ENCODE measurements around the gene FBXW7. TPM values are rescaled to one million over a fixed set of nuclear protein-coding genes. Genes with fewer than 3 reads are reported as not detected.

FBXW7 gene
- total and polyA plus RNA-seq, 2 donors (not counting 1 experiment from before 2014, with no cell fraction given) = 23.0 to 125 TPM

GRCh38 chr4:152281822-152282221, 254.1 kb downstream of the FBXW7 start:
- no peak overlapping the region for H2AFZ ChIP-seq (ENCODE audit: insufficient read depth, low read depth, low read length, poor library complexity, severe bottlenecking)
- no peaks in the 10 kb centered on the region for H3K4me1 ChIP-seq (ENCODE audit: control insufficient read depth in 2 of 2, insufficient read depth in 2 of 2, low read length in 2 of 2)
- H3K4me3 ChIP-seq (ENCODE audit: control extremely low read depth in 1 of 5, extremely low read depth in 1 of 5, insufficient read depth in 1 of 5, low read depth in 2 of 5, low read length in 4 of 5) = no peak overlapping the region
- no peak overlapping the region for H3K27ac ChIP-seq (ENCODE audit: low read length in 2 of 2)
- no peak overlapping the region for H3K9ac ChIP-seq (ENCODE audit: low read length)
- TF ChIP-seq EZH2 (IDR thresholded peaks at IDR 0.05; ENCODE audit: borderline replicate concordance, insufficient read depth, low read depth, low read length, poor library complexity, severe bottlenecking) = no peak
- TF ChIP-seq, protein P1, sequence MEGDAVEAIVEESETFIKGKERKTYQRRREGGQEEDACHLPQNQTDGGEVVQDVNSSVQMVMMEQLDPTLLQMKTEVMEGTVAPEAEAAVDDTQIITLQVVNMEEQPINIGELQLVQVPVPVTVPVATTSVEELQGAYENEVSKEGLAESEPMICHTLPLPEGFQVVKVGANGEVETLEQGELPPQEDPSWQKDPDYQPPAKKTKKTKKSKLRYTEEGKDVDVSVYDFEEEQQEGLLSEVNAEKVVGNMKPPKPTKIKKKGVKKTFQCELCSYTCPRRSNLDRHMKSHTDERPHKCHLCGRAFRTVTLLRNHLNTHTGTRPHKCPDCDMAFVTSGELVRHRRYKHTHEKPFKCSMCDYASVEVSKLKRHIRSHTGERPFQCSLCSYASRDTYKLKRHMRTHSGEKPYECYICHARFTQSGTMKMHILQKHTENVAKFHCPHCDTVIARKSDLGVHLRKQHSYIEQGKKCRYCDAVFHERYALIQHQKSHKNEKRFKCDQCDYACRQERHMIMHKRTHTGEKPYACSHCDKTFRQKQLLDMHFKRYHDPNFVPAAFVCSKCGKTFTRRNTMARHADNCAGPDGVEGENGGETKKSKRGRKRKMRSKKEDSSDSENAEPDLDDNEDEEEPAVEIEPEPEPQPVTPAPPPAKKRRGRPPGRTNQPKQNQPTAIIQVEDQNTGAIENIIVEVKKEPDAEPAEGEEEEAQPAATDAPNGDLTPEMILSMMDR (IDR thresholded peaks at IDR 0.05) = no peak
- H3K4me2 ChIP-seq (replicated peaks; ENCODE audit: low read depth, low read length, poor library complexity, severe bottlenecking) = no peak overlapping the region
- no peaks in the 10 kb centered on the region for H4K20me1 ChIP-seq (ENCODE audit: control insufficient read depth, insufficient read depth, low read length, poor library complexity, severe bottlenecking)
- ChIA-PET CTCF (no interaction called here), POLR2A (no interaction called here)
- H3K27me3 ChIP-seq (replicated peaks in 1 of 4; ENCODE audit: control extremely low read depth in 1 of 4, control insufficient read depth in 3 of 4, insufficient read depth in 4 of 4, low read length in 3 of 4) = no peaks in the 10 kb centered on the region
- Mint-ChIP-seq H3K27me3 (peaks cover 2% of the 10 kb centered on the region), H3K27ac (no peak overlapping the region), H3K9me3 (ENCODE audit: insufficient read depth) (no peaks in the 10 kb centered on the region), H3K4me1 (no peaks in the 10 kb centered on the region), H3K4me3 (no peak overlapping the region)
- WGBS (ENCODE audit: insufficient coverage) = 77% methylated on average over 5 of the region's 6 CpGs
- H3K36me3 ChIP-seq (replicated peaks in 1 of 2; ENCODE audit: control extremely low read depth in 1 of 2, control insufficient read depth in 1 of 2, extremely low read depth in 1 of 2, insufficient read depth in 2 of 2, low read length in 1 of 2) = no peaks in the 10 kb centered on the region
- peaks cover 0 to 3% (median 0%) of the 10 kb centered on the region in 3 donors for H3K9me3 ChIP-seq (ENCODE audit: control extremely low read depth in 1 of 3, control insufficient read depth in 2 of 3, insufficient read depth in 1 of 3, low read length in 2 of 3)
- H3K79me2 ChIP-seq (ENCODE audit: control insufficient read depth, insufficient read depth, low read length) = no peaks in the 10 kb centered on the region
- no peak for DNase-seq
- ATAC-seq (ENCODE audit: low read depth) = no peak
- intact Hi-C loops (cut with micrococcal nuclease) = no loop called here

- Mint-ChIP-seq H3K4me3 (no peak overlapping the region), H3K4me1 (no peaks in the 10 kb centered on the region), H3K27me3 (peaks cover 7% of the 10 kb centered on the region), H3K27ac (no peak overlapping the region), H3K9me3 (ENCODE audit: insufficient read depth) (no peaks in the 10 kb centered on the region)
- Histone ChIP-seq H3K27me3 (replicated peaks in 1 of 4; ENCODE audit: control extremely low read depth in 1 of 4, control insufficient read depth in 3 of 4, insufficient read depth in 4 of 4, low read length in 3 of 4) (no peaks in the 10 kb centered on the region), H2AFZ (ENCODE audit: insufficient read depth, low read depth, low read length, poor library complexity, severe bottlenecking) (no peak overlapping the region), H3K36me3 (replicated peaks in 1 of 2; ENCODE audit: control extremely low read depth in 1 of 2, control insufficient read depth in 1 of 2, extremely low read depth in 1 of 2, insufficient read depth in 2 of 2, low read length in 1 of 2) (no peaks in the 10 kb centered on the region), H3K4me3 (ENCODE audit: control extremely low read depth in 1 of 5, extremely low read depth in 1 of 5, insufficient read depth in 1 of 5, low read depth in 2 of 5, low read length in 4 of 5) (no peak overlapping the region), H3K79me2 (ENCODE audit: control insufficient read depth, insufficient read depth, low read length) (no peaks in the 10 kb centered on the region), H3K9me3 (ENCODE audit: control extremely low read depth in 1 of 3, control insufficient read depth in 2 of 3, insufficient read depth in 1 of 3, low read length in 2 of 3) (peaks cover 0 to 3% (median 0%) of the 10 kb centered on the region in 3 donors), H3K9ac (ENCODE audit: low read length) (no peak overlapping the region), H3K4me2 (replicated peaks; ENCODE audit: low read depth, low read length, poor library complexity, severe bottlenecking) (no peak overlapping the region), H3K27ac (ENCODE audit: low read length in 2 of 2) (no peak overlapping the region), H4K20me1 (ENCODE audit: control insufficient read depth, insufficient read depth, low read length, poor library complexity, severe bottlenecking) (no peaks in the 10 kb centered on the region), H3K4me1 (ENCODE audit: control insufficient read depth in 2 of 2, insufficient read depth in 2 of 2, low read length in 2 of 2) (no peaks in the 10 kb centered on the region)
- intact Hi-C loops (cut with micrococcal nuclease) = no loop called here
- DNase-seq (no peak), ATAC-seq (ENCODE audit: low read depth) (no peak)
- no CpG with 5 or more reads among the region's 2 CpGs for WGBS (ENCODE audit: insufficient coverage)
- CTCF ChIA-PET = interaction anchor here (1.0 kb wide), 1 partner anchor 12 kb away, joined by 3 read pairs; no protein-coding TSS in a partner anchor
- no peak for TF ChIP-seq EZH2 (IDR thresholded peaks at IDR 0.05; ENCODE audit: borderline replicate concordance, insufficient read depth, low read depth, low read length, poor library complexity, severe bottlenecking)
- TF ChIP-seq, protein P1 (IDR thresholded peaks at IDR 0.05) = no peak
- POLR2A ChIA-PET = no interaction called here
Observed at GRCh38 chr4:152281211-152281610, 254.7 kb downstream of the FBXW7 start.
